ENCODE results near the gene MTFP1.

GRCh38 chr22:30420347-30421125 lies 5.0 kb upstream of the MTFP1 start:
- TF ChIP-seq CTCF (IDR thresholded peaks at IDR 0.05), result no peak
- no peak for TF ChIP-seq EZH2 (IDR thresholded peaks at IDR 0.05; ENCODE audit: borderline replicate concordance, insufficient read depth, low read depth, low read length, poor library complexity, severe bottlenecking)

Measured in B cell (primary cell).